ENCODE measurements around the gene PRODH2.

PRODH2 gene

GRCh38 chr19:35812220-35813042, at the start of gene PRODH2:
TSS of gene PRODH2 (minus strand) at chr19:35812845. CDS start at chr19:35812805, 40 bp downstream.
- Histone ChIP-seq H3K27me3 (no peaks in the 10 kb centered on the region), H3K4me1 (peaks cover 3 to 33% (median 30%) of the 10 kb centered on the region in 10 experiments; a peak in 17 of 20 replicates), H4K20me1 (no peaks in the 10 kb centered on the region; a peak in 1 of 22 replicates), H3K36me3 (no peaks in the 10 kb centered on the region), H3K27ac (peak within 1 kb of the TSS in 3 of 11 experiments; percentile 30 to 34 (median 32); a peak in 5 of 22 replicates), H3K4me2 (peak within 1 kb of the TSS in 6 of 11 experiments; percentile 1 to 31 (median 22); a peak in 6 of 22 replicates), H3K4me3 (no peak within 1 kb of the TSS), H3K9me3 (replicated peaks in 1 of 11) (no peaks in the 10 kb centered on the region), H3K9ac (no peak within 1 kb of the TSS)
- no peak for TF ChIP-seq Cebpa-rat (IDR thresholded peaks at IDR 0.05)

DNA sequence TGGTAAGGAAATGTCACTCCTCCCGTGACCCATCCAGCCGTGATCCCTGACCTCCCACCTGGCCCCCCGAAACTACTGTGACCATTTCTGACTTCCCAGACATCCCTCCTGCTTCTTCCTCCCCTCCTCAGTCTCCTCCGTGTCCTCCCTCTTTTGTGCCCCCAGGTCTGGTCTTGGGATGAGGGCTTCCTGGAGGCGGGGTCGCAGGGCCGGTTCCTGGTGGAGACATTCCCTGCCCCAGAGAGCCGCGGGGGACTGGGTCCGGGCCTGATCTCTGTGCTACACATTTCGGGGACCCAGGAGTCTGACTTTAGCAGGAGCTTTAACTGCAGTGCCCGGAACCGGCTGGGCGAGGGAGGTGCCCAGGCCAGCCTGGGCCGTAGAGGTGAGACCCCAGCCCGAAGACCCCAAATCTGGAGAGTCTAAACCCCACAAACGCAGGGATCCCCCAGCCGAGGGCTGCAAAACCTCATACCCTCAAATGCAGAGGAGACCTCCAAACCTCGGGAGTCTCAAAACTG, 49.1 kb upstream of the PRODH2 start:
- H3K27me3 ChIP-seq: peaks cover 73 to 99% (median 91%) of the 10 kb centered on the region in 11 experiments
- H3K9me3 ChIP-seq (replicated peaks in 1 of 11): peaks cover 0 to 12% (median 0%) of the 10 kb centered on the region in 11 experiments; a peak in 2 of 22 replicates
- TF ChIP-seq Cebpa-rat (IDR thresholded peaks at IDR 0.05): no peak
- peaks cover 0 to 9% (median 7%) of the 10 kb centered on the region in 10 experiments; a peak in 14 of 20 replicates for H3K4me1 ChIP-seq
- H3K36me3 ChIP-seq: no peaks in the 10 kb centered on the region
- no peak overlapping the region for H3K4me2 ChIP-seq
- H3K27ac ChIP-seq: no peak overlapping the region
- H3K4me3 ChIP-seq: no peak overlapping the region
- no peak overlapping the region for H3K9ac ChIP-seq
- peaks cover 0 to 29% (median 0%) of the 10 kb centered on the region in 11 experiments; a peak in 6 of 22 replicates for H4K20me1 ChIP-seq

- peaks cover 0 to 29% (median 0%) of the 10 kb centered on the region in 11 experiments; a peak in 6 of 22 replicates for H4K20me1 ChIP-seq
- H3K9me3 ChIP-seq (replicated peaks in 1 of 11): peaks cover 0 to 12% (median 0%) of the 10 kb centered on the region in 11 experiments; a peak in 2 of 22 replicates
- no peak overlapping the region for H3K27ac ChIP-seq
- no peak for TF ChIP-seq Cebpa-rat (IDR thresholded peaks at IDR 0.05)
- H3K4me3 ChIP-seq: 0 out of 20 replicates have a peak overlapping the region, but pooled peaks of 1 of the 10 experiments have one; percentile 24
- H3K4me1 ChIP-seq: peaks cover 6 to 15% (median 12%) of the 10 kb centered on the region in 10 experiments
- H3K27me3 ChIP-seq: peaks cover 73 to 99% (median 91%) of the 10 kb centered on the region in 11 experiments
- H3K36me3 ChIP-seq: no peaks in the 10 kb centered on the region
- no peak overlapping the region for H3K9ac ChIP-seq
- no peak overlapping the region for H3K4me2 ChIP-seq
Measured at GRCh38 chr19:35860818-35861639, 48.4 kb upstream of the PRODH2 start.

GRCh38 chr19:35860436-35860817, 47.8 kb upstream of the PRODH2 start:
- peaks cover 77 to 99% (median 91%) of the 10 kb centered on the region in 11 experiments for H3K27me3 ChIP-seq
- no peaks in the 10 kb centered on the region for H3K36me3 ChIP-seq
- peaks cover 0 to 12% (median 0%) of the 10 kb centered on the region in 11 experiments; a peak in 2 of 22 replicates for H3K9me3 ChIP-seq (replicated peaks in 1 of 11)
- H3K4me3 ChIP-seq: no peak overlapping the region
- H3K9ac ChIP-seq: no peak overlapping the region
- H3K27ac ChIP-seq: no peak overlapping the region
- peaks cover 0 to 29% (median 0%) of the 10 kb centered on the region in 11 experiments; a peak in 6 of 22 replicates for H4K20me1 ChIP-seq
- peaks cover 10 to 20% (median 16%) of the 10 kb centered on the region in 10 experiments for H3K4me1 ChIP-seq
- no peak overlapping the region for H3K4me2 ChIP-seq
- no peak for TF ChIP-seq Cebpa-rat (IDR thresholded peaks at IDR 0.05)

DNA sequence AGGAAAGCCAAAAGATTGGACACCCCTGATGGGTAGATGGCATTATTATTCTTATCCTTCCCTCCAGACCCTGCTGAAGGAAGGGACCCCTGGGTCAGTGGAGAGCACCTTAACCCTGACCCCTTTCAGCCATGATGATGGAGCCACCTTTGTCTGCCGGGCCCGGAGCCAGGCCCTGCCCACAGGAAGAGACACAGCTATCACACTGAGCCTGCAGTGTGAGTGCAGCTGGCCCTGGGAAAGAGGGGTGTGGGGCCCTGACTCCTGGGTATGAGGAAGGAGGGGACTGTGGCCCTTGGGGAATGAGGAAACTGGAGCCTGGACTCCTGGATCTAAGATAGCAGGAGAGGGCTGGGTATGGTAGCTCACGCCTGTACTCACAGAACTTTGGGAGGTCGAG, 46.8 kb upstream of the PRODH2 start:
- Histone ChIP-seq H3K9ac (no peak overlapping the region), H3K27ac (no peak overlapping the region), H3K4me3 (no peak overlapping the region), H3K27me3 (peaks cover 86 to 99% (median 94%) of the 10 kb centered on the region in 11 experiments), H3K9me3 (replicated peaks in 1 of 11) (peaks cover 0 to 12% (median 0%) of the 10 kb centered on the region in 11 experiments; a peak in 2 of 22 replicates), H4K20me1 (peaks cover 0 to 29% (median 0%) of the 10 kb centered on the region in 11 experiments; a peak in 6 of 22 replicates), H3K4me1 (peaks cover 10 to 20% (median 16%) of the 10 kb centered on the region in 10 experiments), H3K4me2 (no peak overlapping the region), H3K36me3 (no peaks in the 10 kb centered on the region)
- TF ChIP-seq Cebpa-rat (IDR thresholded peaks at IDR 0.05): no peak

GRCh38 chr19:35858311-35858710, 45.7 kb upstream of the PRODH2 start:
- Histone ChIP-seq H3K4me3 (no peak overlapping the region), H3K9me3 (replicated peaks in 1 of 11) (peaks cover 0 to 12% (median 0%) of the 10 kb centered on the region in 11 experiments; a peak in 2 of 22 replicates), H3K27ac (no peak overlapping the region), H4K20me1 (peaks cover 0 to 29% (median 0%) of the 10 kb centered on the region in 11 experiments; a peak in 6 of 22 replicates), H3K9ac (no peak overlapping the region), H3K27me3 (peaks cover 91 to 100% (median 100%) of the 10 kb centered on the region in 11 experiments), H3K36me3 (no peaks in the 10 kb centered on the region), H3K4me1 (peaks cover 10 to 20% (median 16%) of the 10 kb centered on the region in 10 experiments), H3K4me2 (no peak overlapping the region)
- no peak for TF ChIP-seq Cebpa-rat (IDR thresholded peaks at IDR 0.05)

- Histone ChIP-seq H3K4me2 (peak within 1 kb of the TSS; percentile 76 to 98 (median 92)), H3K36me3 (no peaks in the 10 kb centered on the region), H3K4me3 (peak within 1 kb of the TSS; percentile 55 to 73 (median 66)), H3K4me1 (peaks cover 10 to 20% (median 16%) of the 10 kb centered on the region in 10 experiments), H3K9me3 (replicated peaks in 1 of 11) (peaks cover 0 to 12% (median 0%) of the 10 kb centered on the region in 11 experiments; a peak in 2 of 22 replicates), H4K20me1 (peaks cover 0 to 17% (median 0%) of the 10 kb centered on the region in 11 experiments; a peak in 6 of 22 replicates), H3K27ac (peak within 1 kb of the TSS in 3 of 11 experiments; percentile 16 to 33 (median 22); a peak in 5 of 22 replicates), H3K27me3 (peaks cover 77 to 100% (median 93%) of the 10 kb centered on the region in 11 experiments), H3K9ac (peak within 1 kb of the TSS; percentile 41 to 73 (median 70); a peak in 21 of 22 replicates)
- no peak for TF ChIP-seq Cebpa-rat (IDR thresholded peaks at IDR 0.05)
Measured at GRCh38 chr19:35856546-35857149, 44.0 kb upstream of the PRODH2 start, which contains the start of gene KIRREL2. TSS of gene KIRREL2 (plus strand) at chr19:35856911. CDS start at chr19:35857120, 209 bp downstream.
